ENCODE data around the gene PPP1R16B.

Gene PPP1R16B

GRCh38 chr20:38774167-38774566, 31.3 kb upstream of the PPP1R16B start:
- no peaks in the 10 kb centered on the region for H3K27me3 ChIP-seq (ENCODE audit: insufficient read depth, low read depth)
- H3K9ac ChIP-seq, result no peak overlapping the region
- H3K4me1 ChIP-seq (ENCODE audit: low read depth, poor library complexity, severe bottlenecking), result no peaks in the 10 kb centered on the region
- no peak overlapping the region for H3K4me2 ChIP-seq
- TF ChIP-seq CTCF (conservative IDR thresholded peaks at IDR 0.05; ENCODE audit: low read depth, low read length), result no peak
- no peak overlapping the region for H3K27ac ChIP-seq
- peaks cover 12% of the 10 kb centered on the region; the same call in 1 of the 2 replicates for H3K36me3 ChIP-seq (ENCODE audit: insufficient read depth)
- H2AFZ ChIP-seq (ENCODE audit: low read depth), result no peak overlapping the region
- H4K20me1 ChIP-seq (ENCODE audit: insufficient read depth), result no peaks in the 10 kb centered on the region
- H3K79me2 ChIP-seq (ENCODE audit: insufficient read depth, low read depth), result no peaks in the 10 kb centered on the region
- H3K4me3 ChIP-seq (IDR thresholded peaks at IDR 0.05; ENCODE audit: insufficient read depth, low read depth, low read length), result no peak overlapping the region

- Histone ChIP-seq H3K27me3 (ENCODE audit: insufficient read depth, low read depth) (no peaks in the 10 kb centered on the region), H3K4me1 (ENCODE audit: low read depth, poor library complexity, severe bottlenecking) (no peaks in the 10 kb centered on the region), H3K36me3 (ENCODE audit: insufficient read depth) (peaks cover 12% of the 10 kb centered on the region; the same call in 1 of the 2 replicates), H2AFZ (ENCODE audit: low read depth) (no peak overlapping the region), H3K9ac (no peak overlapping the region), H3K4me2 (no peak overlapping the region), H3K4me3 (IDR thresholded peaks at IDR 0.05; ENCODE audit: insufficient read depth, low read depth, low read length) (no peak overlapping the region), H3K79me2 (ENCODE audit: insufficient read depth, low read depth) (no peaks in the 10 kb centered on the region), H4K20me1 (ENCODE audit: insufficient read depth) (no peaks in the 10 kb centered on the region), H3K27ac (no peak overlapping the region)
- no peak for TF ChIP-seq CTCF (conservative IDR thresholded peaks at IDR 0.05; ENCODE audit: low read depth, low read length)
These were observed 29.1 kb upstream of the PPP1R16B start for GRCh38 chr20:38776363-38776762.

- no peaks in the 10 kb centered on the region for H3K79me2 ChIP-seq (ENCODE audit: insufficient read depth, low read depth)
- H3K4me1 ChIP-seq (ENCODE audit: low read depth, poor library complexity, severe bottlenecking), result no peaks in the 10 kb centered on the region
- no peak overlapping the region for H3K4me2 ChIP-seq
- no peak overlapping the region for H3K27ac ChIP-seq
- peaks cover 2% of the 10 kb centered on the region; the same call in 1 of the 2 replicates for H3K36me3 ChIP-seq (ENCODE audit: insufficient read depth)
- H4K20me1 ChIP-seq (ENCODE audit: insufficient read depth), result no peaks in the 10 kb centered on the region
- no peak overlapping the region for H3K9ac ChIP-seq
- no peak overlapping the region for H3K4me3 ChIP-seq (IDR thresholded peaks at IDR 0.05; ENCODE audit: insufficient read depth, low read depth, low read length)
- no peak overlapping the region for H2AFZ ChIP-seq (ENCODE audit: low read depth)
- TF ChIP-seq CTCF (conservative IDR thresholded peaks at IDR 0.05; ENCODE audit: low read depth, low read length), result no peak
- no peaks in the 10 kb centered on the region for H3K27me3 ChIP-seq (ENCODE audit: insufficient read depth, low read depth)
These were observed 26.0 kb upstream of the PPP1R16B start for GRCh38 chr20:38779247-38780097.

- Histone ChIP-seq H3K36me3 (ENCODE audit: insufficient read depth) (no peaks in the 10 kb centered on the region), H3K9ac (no peak overlapping the region), H3K4me2 (no peak overlapping the region), H3K27ac (no peak overlapping the region), H3K27me3 (ENCODE audit: insufficient read depth, low read depth) (no peaks in the 10 kb centered on the region), H2AFZ (ENCODE audit: low read depth) (no peak overlapping the region), H3K79me2 (ENCODE audit: insufficient read depth, low read depth) (no peaks in the 10 kb centered on the region), H3K4me1 (ENCODE audit: low read depth, poor library complexity, severe bottlenecking) (no peaks in the 10 kb centered on the region), H4K20me1 (ENCODE audit: insufficient read depth) (no peaks in the 10 kb centered on the region), H3K4me3 (IDR thresholded peaks at IDR 0.05; ENCODE audit: insufficient read depth, low read depth, low read length) (no peak overlapping the region)
- no peak for TF ChIP-seq CTCF (conservative IDR thresholded peaks at IDR 0.05; ENCODE audit: low read depth, low read length)
These were observed 23.2 kb upstream of the PPP1R16B start for GRCh38 chr20:38782275-38782674.
